OCI-LY3 (cell line): Measurements from ENCODE around the gene GRPR.

Experiments
- H2AFZ ChIP-seq: fragments of 200-600, 300-600 bp; shearing (Covaris generic); 2 replicates; pipeline ENCODE4 v1.6.0; 2014; ENCODE audit warnings: antibody characterized with exemption, low read depth, low read length
- H3K27ac ChIP-seq: fragments of 200-600, 300-600 bp; sonication (generic); 2 replicates; pipeline ENCODE4 v1.5.1; 2014; ENCODE audit warnings: mild to moderate bottlenecking, low read length, moderate library complexity, mixed read lengths
- H3K27me3 ChIP-seq: fragments of 200-600, 300-600 bp; sonication (generic); 2 replicates; pipeline ENCODE4 v1.6.1; 2014; ENCODE audit warnings: low read depth, low read length, mixed read lengths
- H3K36me3 ChIP-seq: fragments of 200-600, 300-600 bp; sonication (generic); replicated peaks from 2 replicates; pipeline ENCODE3; 2014; ENCODE audit warnings: low read depth, low read length, mixed read lengths
- H3K4me1 ChIP-seq: fragments of 300-600, 200-600 bp; sonication (generic); 2 replicates; pipeline ENCODE4 v1.6.1; 2014; ENCODE audit warnings: low read length, mixed read lengths
- H3K4me2 ChIP-seq: fragments of 200-600, 300-600 bp; sonication (generic); 2 replicates; pipeline ENCODE4 v1.6.1; 2014; ENCODE audit warnings: low read length, mixed read lengths
- H3K4me3 ChIP-seq: fragments of 300-600, 200-600 bp; sonication (generic); 2 replicates; pipeline ENCODE4 v1.5.1; 2014; ENCODE audit warnings: antibody characterized with exemption, mild to moderate bottlenecking, low read length, moderate library complexity
- H3K79me2 ChIP-seq: fragments of 300-600, 200-600 bp; shearing (Covaris generic); 2 replicates; pipeline ENCODE4 v1.6.1; 2014; ENCODE audit warnings: mild to moderate bottlenecking, low read length, mixed read lengths
- H3K9ac ChIP-seq: fragments of 300-600, 200-600 bp; shearing (Covaris generic); 2 replicates; pipeline ENCODE4 v1.6.0; 2014; ENCODE audit warnings: mild to moderate bottlenecking, low read length, moderate library complexity
- H3K9me3 ChIP-seq: fragments of 200-600, 300-600 bp; shearing (Covaris generic); 2 replicates; pipeline ENCODE4 v1.6.1; 2014; ENCODE audit warnings: low read length, mixed read lengths; ENCODE audit not compliant: insufficient read depth
- H4K20me1 ChIP-seq: fragments of 200-600, 300-600 bp; sonication (generic); 2 replicates; pipeline ENCODE4 v1.6.1; 2016; ENCODE audit warnings: low read length, mixed read lengths; ENCODE audit not compliant: insufficient read depth
- EZH2phosphoT487 ChIP-seq: fragments of 200-600 bp; shearing (Covaris generic); IDR thresholded peaks from 2 replicates; pipeline ENCODE4 v1.6.1; 2018; ENCODE audit warnings: antibody characterized with exemption, mixed run types, low read depth
- TF ChIP-seq, protein P1 (sequence below): fragments of 200-600, 300-600 bp; sonication (generic); IDR thresholded peaks from 2 replicates; pipeline ENCODE4 v1.5.1; 2014; ENCODE audit warnings: antibody characterized with exemption, low read length, low read depth

Gene GRPR

DNA sequence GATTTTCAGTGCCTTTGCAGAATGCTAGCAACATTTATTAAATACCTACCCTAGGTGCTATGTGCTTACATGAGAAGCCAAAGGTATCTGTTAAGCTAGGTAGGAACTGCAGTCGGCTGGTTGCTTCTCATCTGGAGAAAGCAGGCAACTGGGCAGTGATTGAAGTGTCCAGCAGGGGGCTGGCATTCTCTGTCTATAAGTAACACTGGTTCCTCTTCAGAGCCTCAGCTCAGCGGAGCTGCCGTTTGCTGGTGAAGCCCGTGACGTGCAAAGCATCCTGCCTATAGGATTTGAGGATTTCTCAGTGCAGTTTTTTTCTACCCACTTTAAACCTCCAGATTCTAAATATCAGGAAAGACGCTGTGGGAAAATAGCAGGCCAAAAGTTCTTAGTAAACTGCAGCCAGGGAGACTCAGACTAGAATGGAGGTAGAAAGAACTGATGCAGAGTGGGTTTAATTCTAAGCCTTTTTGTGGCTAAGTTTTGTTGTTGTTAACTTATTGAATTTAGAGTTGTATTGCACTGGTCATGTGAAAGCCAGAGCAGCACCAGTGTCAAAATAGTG, at the start of gene GRPR:
GRPR (plus strand) TSS at position 344 of the 565 bp plus-strand sequence. CDS start 389 bp downstream, outside the sequence.
- peak within 1 kb of the TSS; percentile 26 for H3K4me2 ChIP-seq
- peaks cover 47% of the 10 kb centered on the region for H3K4me1 ChIP-seq
- peaks cover 5% of the 10 kb centered on the region for H3K36me3 ChIP-seq
- no peak within 1 kb of the TSS for H2AFZ ChIP-seq
- no peak within 1 kb of the TSS for H3K27ac ChIP-seq
- H3K79me2 ChIP-seq, result no peaks in the 10 kb centered on the region
- peaks cover 39% of the 10 kb centered on the region for H3K27me3 ChIP-seq
- H3K4me3 ChIP-seq, result no peak within 1 kb of the TSS
- H3K9ac ChIP-seq, result no peak within 1 kb of the TSS
- no peaks in the 10 kb centered on the region; the same call in 1 of the 2 replicates for H4K20me1 ChIP-seq
- peaks cover 5% of the 10 kb centered on the region for H3K9me3 ChIP-seq
- TF ChIP-seq, protein P1, sequence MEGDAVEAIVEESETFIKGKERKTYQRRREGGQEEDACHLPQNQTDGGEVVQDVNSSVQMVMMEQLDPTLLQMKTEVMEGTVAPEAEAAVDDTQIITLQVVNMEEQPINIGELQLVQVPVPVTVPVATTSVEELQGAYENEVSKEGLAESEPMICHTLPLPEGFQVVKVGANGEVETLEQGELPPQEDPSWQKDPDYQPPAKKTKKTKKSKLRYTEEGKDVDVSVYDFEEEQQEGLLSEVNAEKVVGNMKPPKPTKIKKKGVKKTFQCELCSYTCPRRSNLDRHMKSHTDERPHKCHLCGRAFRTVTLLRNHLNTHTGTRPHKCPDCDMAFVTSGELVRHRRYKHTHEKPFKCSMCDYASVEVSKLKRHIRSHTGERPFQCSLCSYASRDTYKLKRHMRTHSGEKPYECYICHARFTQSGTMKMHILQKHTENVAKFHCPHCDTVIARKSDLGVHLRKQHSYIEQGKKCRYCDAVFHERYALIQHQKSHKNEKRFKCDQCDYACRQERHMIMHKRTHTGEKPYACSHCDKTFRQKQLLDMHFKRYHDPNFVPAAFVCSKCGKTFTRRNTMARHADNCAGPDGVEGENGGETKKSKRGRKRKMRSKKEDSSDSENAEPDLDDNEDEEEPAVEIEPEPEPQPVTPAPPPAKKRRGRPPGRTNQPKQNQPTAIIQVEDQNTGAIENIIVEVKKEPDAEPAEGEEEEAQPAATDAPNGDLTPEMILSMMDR, result peak; percentile 71
- TF ChIP-seq EZH2phosphoT487, result no peak

DNA sequence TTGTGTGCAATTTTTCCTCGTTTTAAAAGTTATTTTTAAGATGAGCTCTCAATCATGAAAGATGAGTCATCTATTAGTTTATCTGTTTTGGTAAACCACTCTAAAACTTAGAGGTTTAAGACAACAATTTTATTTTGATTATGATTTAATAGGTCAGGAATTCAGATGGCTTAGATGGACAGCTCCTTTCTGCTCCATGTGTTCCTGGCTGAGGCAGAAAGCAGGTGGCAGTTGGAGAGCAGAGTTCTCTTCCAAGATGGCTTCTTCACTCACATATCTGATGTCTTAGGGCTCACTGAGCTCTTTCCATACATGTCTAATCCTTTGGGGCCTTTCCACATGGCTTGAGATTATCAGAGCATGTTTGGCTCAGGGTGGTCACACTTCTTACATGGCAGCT, 48.3 kb upstream of the GRPR start:
- no peak for TF ChIP-seq EZH2phosphoT487
- TF ChIP-seq, protein P1, result no peak
- H3K4me2 ChIP-seq, result no peak overlapping the region
- no peaks in the 10 kb centered on the region for H3K36me3 ChIP-seq
- H3K4me3 ChIP-seq, result no peak overlapping the region
- H2AFZ ChIP-seq, result no peak overlapping the region
- H3K9me3 ChIP-seq, result no peaks in the 10 kb centered on the region
- no peaks in the 10 kb centered on the region for H3K27me3 ChIP-seq
- H3K4me1 ChIP-seq, result no peaks in the 10 kb centered on the region
- no peaks in the 10 kb centered on the region for H3K79me2 ChIP-seq
- H3K9ac ChIP-seq, result no peak overlapping the region
- no peaks in the 10 kb centered on the region for H4K20me1 ChIP-seq
- no peak overlapping the region for H3K27ac ChIP-seq

DNA sequence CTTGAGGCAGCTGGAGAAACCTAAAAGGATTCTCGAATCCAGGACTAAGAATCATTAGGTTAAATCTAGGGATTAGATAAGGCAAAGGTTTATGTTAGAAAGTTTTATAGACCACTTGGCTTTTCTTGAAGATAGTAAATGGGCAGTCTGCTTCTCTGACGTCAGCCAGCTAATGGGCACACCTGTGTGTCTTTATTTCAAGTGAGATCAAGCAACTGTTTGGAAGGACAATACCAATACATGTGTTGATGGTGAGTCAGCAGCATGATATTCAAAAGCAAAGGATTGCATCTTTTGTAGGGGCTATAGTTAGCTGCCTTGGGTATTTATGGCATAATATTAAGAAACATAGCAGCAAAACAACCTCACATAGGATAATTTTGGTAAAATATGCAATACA, 46.5 kb upstream of the GRPR start:
- Histone ChIP-seq H4K20me1 (no peaks in the 10 kb centered on the region), H3K27me3 (no peaks in the 10 kb centered on the region), H3K9me3 (no peaks in the 10 kb centered on the region), H2AFZ (no peak overlapping the region), H3K9ac (no peak overlapping the region), H3K4me2 (no peak overlapping the region), H3K4me1 (no peaks in the 10 kb centered on the region), H3K4me3 (no peak overlapping the region), H3K79me2 (no peaks in the 10 kb centered on the region), H3K27ac (no peak overlapping the region), H3K36me3 (no peaks in the 10 kb centered on the region)
- no peak for TF ChIP-seq EZH2phosphoT487
- TF ChIP-seq, protein P1, result no peak

DNA sequence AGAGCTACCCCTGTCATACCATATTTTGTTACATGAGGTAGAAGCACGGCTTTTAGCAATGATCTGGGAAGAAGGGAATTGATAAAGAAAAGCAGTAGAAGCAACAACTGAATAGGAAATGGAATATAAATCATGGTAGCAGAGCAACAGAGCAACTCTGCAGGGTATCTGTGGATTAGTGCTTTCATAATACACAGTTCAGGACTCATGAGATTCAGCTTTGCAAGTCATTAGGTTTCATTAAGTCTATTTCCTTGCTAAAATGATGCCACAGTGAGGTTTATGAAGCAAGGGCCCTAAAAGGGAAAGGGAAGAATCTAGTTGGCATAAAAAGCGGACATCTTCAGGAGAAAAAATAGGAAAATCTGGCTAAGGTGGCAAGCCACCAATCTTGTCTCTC, 45.6 kb upstream of the GRPR start:
- Histone ChIP-seq H3K4me3 (no peak overlapping the region), H3K27ac (no peak overlapping the region), H3K4me1 (no peaks in the 10 kb centered on the region), H3K27me3 (no peaks in the 10 kb centered on the region), H2AFZ (no peak overlapping the region), H3K36me3 (no peaks in the 10 kb centered on the region), H3K9ac (no peak overlapping the region), H4K20me1 (no peaks in the 10 kb centered on the region), H3K9me3 (no peaks in the 10 kb centered on the region), H3K4me2 (no peak overlapping the region), H3K79me2 (no peaks in the 10 kb centered on the region)
- TF ChIP-seq, protein P1, result no peak
- no peak for TF ChIP-seq EZH2phosphoT487
